K562 (cell line): ENCODE data around the gene CXCL1. TPM values are rescaled to one million over a fixed set of nuclear protein-coding genes. Genes with fewer than 3 reads are reported as not detected.

Source experiments
- ATAC-seq: fragments of 200-7000 bp; cut with Tn5 transposase; 3 replicates; pipeline ENCODE4 v1.9.1; 2020; ENCODE audit warnings: moderate library complexity
- BruUV-seq: library from RNA; stranded (reverse); fragments of 400-500 nt; replicated peaks from 2 replicates; lab custom pipeline; 2021; lab: Mats Ljungman, UMichigan
- CTCF ChIA-PET: fragments of 300-600 bp; formaldehyde crosslinking; extraction: SDS; loops from one replicate; lab custom pipeline; 2021; ENCODE audit warnings: low intra/inter-chr PET ratio; lab: Yijun Ruan, JAX
- POLR2A ChIA-PET: fragments of 300-600, 350-650 bp; sonication (Branson Sonifier 250); formaldehyde crosslinking; extraction: SDS; loops from one replicate; lab custom pipeline; 2021; ENCODE audit warnings: antibody characterized with exemption, inconsistent platforms; lab: Yijun Ruan, JAX
- DNase-seq, 4 experiments: peaks; one replicate each; pipeline versions ENCODE4 v3.0.0 to v3.0.0-alpha.2; 2011 to 2018; ENCODE audit warnings: low spot score in 3 of 4, mixed read lengths in 3 of 4; ENCODE audit errors: extremely low read depth in 1 of 4
- FAIRE-seq: peaks from 2 replicates; lab custom pipeline; 2011; peaks lifted over from hg19 to GRCh38; lab: Jason Lieb, UNC
- H2AFZ ChIP-seq: 2 replicates; pipeline ENCODE4 v1.6.0; 2011; ENCODE audit warnings: low read depth, low read length, control low read depth, inconsistent platforms
- H3K27ac ChIP-seq: fragments of 200-600 bp; 3 replicates; pipeline ENCODE4 v1.8.0; 2011; ENCODE audit warnings: low read depth, mild to moderate bottlenecking, control low read depth, inconsistent platforms, low read length, moderate library complexity, mixed read lengths; ENCODE audit errors: extremely low read depth
- H3K27me3 ChIP-seq, 2 experiments: fragments of 300-600 bp in 1 of 2; 2 replicates in 1 of 2; 3 replicates in 1 of 2; pipeline versions ENCODE4 v1.6.0 to v1.8.0; 2011; ENCODE audit warnings: inconsistent platforms in 2 of 2, low read length in 2 of 2, mild to moderate bottlenecking in 1 of 2, mixed read lengths in 1 of 2, moderate library complexity in 1 of 2; ENCODE audit not compliant: control insufficient read depth in 2 of 2, insufficient read depth in 2 of 2
- H3K36me3 ChIP-seq: fragments of 300-600 bp; 3 replicates; pipeline ENCODE4 v1.8.0; 2011; ENCODE audit warnings: mild to moderate bottlenecking, low read length, inconsistent platforms; ENCODE audit not compliant: control insufficient read depth, insufficient read depth
- H3K4me1 ChIP-seq, 2 experiments: fragments of 200-600 bp in 1 of 2; replicated peaks in 1 of 2; 2 replicates in 1 of 2; 3 replicates in 1 of 2; pipeline versions ENCODE4 v1.5.1 to v1.8.0; 2011; ENCODE audit warnings: inconsistent platforms in 2 of 2, low read length in 2 of 2, mild to moderate bottlenecking in 1 of 2, mixed read lengths in 1 of 2, moderate library complexity in 1 of 2; ENCODE audit not compliant: control insufficient read depth in 2 of 2, insufficient read depth in 2 of 2
- H3K4me2 ChIP-seq: 2 replicates; pipeline ENCODE4 v1.6.1; 2011; ENCODE audit warnings: low read length, control low read depth, inconsistent platforms, mixed read lengths; ENCODE audit not compliant: insufficient read depth
- H3K4me3 ChIP-seq: fragments of 200-600 bp; sonication (generic), shearing (Covaris generic); 2 replicates; pipeline ENCODE4 v1.5.1; 2016; ENCODE audit warnings: control low read depth, inconsistent platforms
- H3K79me2 ChIP-seq: fragments of 200-600 bp; 3 replicates; pipeline ENCODE4 v1.8.0; 2011; ENCODE audit warnings: low read length, inconsistent platforms; ENCODE audit not compliant: control insufficient read depth, insufficient read depth
- H3K9ac ChIP-seq, 2 experiments: 2 replicates each; pipeline versions ENCODE4 v1.6.0 to v1.6.1; 2011; ENCODE audit warnings: low read depth in 2 of 2, low read length in 2 of 2, control low read depth in 1 of 2, inconsistent platforms in 1 of 2, mild to moderate bottlenecking in 1 of 2, mixed read lengths in 1 of 2; ENCODE audit not compliant: insufficient read depth in 1 of 2
- H3K9me1 ChIP-seq: one replicate; pipeline ENCODE4 v1.6.0; 2011; ENCODE audit warnings: inconsistent platforms, mild to moderate bottlenecking, low read length, moderate library complexity; ENCODE audit not compliant: control insufficient read depth, insufficient read depth
- H3K9me3 ChIP-seq: replicated peaks from 2 replicates; pipeline ENCODE4 v1.5.1; 2011; ENCODE audit warnings: low read depth, low read length, inconsistent platforms; ENCODE audit not compliant: control insufficient read depth, insufficient read depth
- H4K20me1 ChIP-seq: replicated peaks from 2 replicates; pipeline ENCODE4 v1.6.1; 2011; ENCODE audit warnings: low read length, inconsistent platforms, mixed read lengths; ENCODE audit not compliant: control insufficient read depth, insufficient read depth
- HNRNPLL ChIP-seq: fragments of 200-400 bp; formaldehyde crosslinking; IDR thresholded peaks from 2 replicates; pipeline ENCODE4 v1.6.1; 2017; ENCODE audit warnings: low read length, low read depth, mild to moderate bottlenecking; ENCODE audit not compliant: poor library complexity, severe bottlenecking
- KDM2B ChIP-seq: fragments of 250-450 bp; sonication (Bioruptor Pico); IDR thresholded peaks from 2 replicates; pipeline ENCODE4 v1.8.0; 2021; ENCODE audit warnings: mild to moderate bottlenecking, moderate library complexity
- MAFK ChIP-seq: IDR thresholded peaks from 2 replicates; pipeline ENCODE4 v1.6.1; 2011; ENCODE audit warnings: low read length, improper control_type of control experiment
- MGA ChIP-seq: fragments of 450-650 bp; IDR thresholded peaks from 2 replicates; pipeline ENCODE4 v1.6.1; 2016; ENCODE audit warnings: mild to moderate bottlenecking, moderate library complexity
- RUNX1 ChIP-seq: sonication (generic); IDR thresholded peaks from 2 replicates; pipeline ENCODE4 v1.6.1; 2016; ENCODE audit warnings: antibody characterized with exemption, low read depth
- ZMIZ1 ChIP-seq, 2 experiments: fragments of 150-350 bp in 1 of 2; IDR thresholded peaks; 2 replicates each; pipeline ENCODE4 v1.6.1; 2012 to 2016; ENCODE audit warnings: low read depth in 2 of 2, low read length in 2 of 2, mild to moderate bottlenecking in 1 of 2, moderate library complexity in 1 of 2
- in situ Hi-C: fragments of 300-500 bp; cut with MboI; formaldehyde crosslinking; loops from 4 replicates; pipeline ENCODE4 v1.15.0; 2018; ENCODE audit warnings: inconsistent platforms, mixed read lengths
- intact Hi-C: fragments of 100-400 bp; cut with micrococcal nuclease; formaldehyde crosslinking; loops from 2 replicates; pipeline ENCODE4 v1.14.2; 2022
- polyA plus RNA-seq, 8 experiments: library from polyadenylated mRNA; depleted of rRNA in 4 of 8; stranded (reverse) in 5 of 8; unstranded in 3 of 8; fragments of >200 nt; fragmentation: Nextera tagmentation in 2 of 8; fragmentation: Illumina TruSeq in 1 of 8; extraction: Ambion mirVana in 2 of 8; extraction: Trizol in 1 of 8; gene quantifications; 2 replicates each; pipeline versions ENCODE4 v1.2.1 to v1.2.3, GENCODE V29; 2011 to 2014; ENCODE audit warnings: inconsistent platforms in 1 of 8, missing spikeins in 1 of 8
- total RNA-seq, 7 experiments: library from RNA; depleted of rRNA in 6 of 7; stranded (reverse); fragments of >200 nt in 6 of 7; fragmentation: Illumina TruSeq in 2 of 7; extraction: Trizol in 2 of 7; gene quantifications; 2 replicates each; pipeline versions ENCODE4 v1.2.1 to v1.2.3, GENCODE V29; 2011 to 2021; ENCODE audit warnings: low replicate concordance in 1 of 7

The CXCL1 gene
- total and polyA plus RNA-seq, 9 of the 15 experiments (the other 6 are each of a cell fraction or from before 2014, with no cell fraction given) = 0.07 to 2.2 (median 0.32) TPM; not detected in 3

GRCh38 chr4:73852771-73853170, 16.4 kb upstream of the CXCL1 start:
- intact Hi-C loops = no loop called here
- H3K4me2 ChIP-seq = no peak overlapping the region
- no peaks in the 10 kb centered on the region for H3K9me3 ChIP-seq
- in situ Hi-C loops = no loop called here
- BruUV-seq = no TSS peak
- H3K36me3 ChIP-seq = no peaks in the 10 kb centered on the region
- H3K4me3 ChIP-seq = no peak overlapping the region
- ChIA-PET POLR2A (no interaction called here), CTCF (no interaction called here)
- H3K79me2 ChIP-seq = no peaks in the 10 kb centered on the region
- TF ChIP-seq RUNX1 (no peak), MAFK (no peak), MGA (no peak), KDM2B (CRISPR knock-in tag) (no peak), HNRNPLL (no peak), ZMIZ1 (IDR thresholded peaks at IDR 0.05; ENCODE audit: low read depth in 2 of 2, low read length in 2 of 2) (no peak)
- no peaks in the 10 kb centered on the region for H3K9me1 ChIP-seq
- ATAC-seq (no peak), FAIRE-seq (no peak), DNase-seq (no peak)
- no peak overlapping the region for H2AFZ ChIP-seq
- no peak overlapping the region for H3K27ac ChIP-seq
- H3K27me3 ChIP-seq = no peaks in the 10 kb centered on the region
- H4K20me1 ChIP-seq = no peaks in the 10 kb centered on the region
- peaks cover 0 to 5% of the 10 kb centered on the region in 2 experiments; a peak in 1 of 5 replicates for H3K4me1 ChIP-seq
- H3K9ac ChIP-seq = no peak overlapping the region
